OCI-LY1 (cell line): ENCODE measurements around the gene CELA2A.
"Not testable (repeated sequence)": the region's sequence is repeated elsewhere in the genome, so short reads cannot be mapped to it uniquely, and the experiment has no call there.

Source experiments
- H2AFZ ChIP-seq: fragments of 200-600 bp; sonication (generic), shearing (Covaris generic); 2 replicates; pipeline ENCODE4 v1.6.0; 2014; ENCODE audit warnings: antibody characterized with exemption, mild to moderate bottlenecking, low read length
- H3F3A ChIP-seq: fragments of 200-600 bp; sonication (generic), shearing (Covaris generic); 2 replicates; pipeline ENCODE4 v1.6.0; 2014; ENCODE audit warnings: mild to moderate bottlenecking, antibody characterized with exemption, low read length, moderate library complexity; ENCODE audit not compliant: insufficient read depth
- H3K27ac ChIP-seq: fragments of 200-600 bp; sonication (generic); 2 replicates; pipeline ENCODE4 v1.5.1; 2014; ENCODE audit warnings: low read length, mixed run types, mild to moderate bottlenecking, low read depth; ENCODE audit not compliant: poor library complexity, severe bottlenecking
- H3K27me3 ChIP-seq: fragments of 200-600 bp; sonication (generic); 2 replicates; pipeline ENCODE4 v1.6.0; 2014; ENCODE audit warnings: antibody characterized with exemption, mild to moderate bottlenecking, low read length, moderate library complexity; ENCODE audit not compliant: insufficient read depth
- H3K36me3 ChIP-seq: fragments of 200-600 bp; sonication (generic); 2 replicates; pipeline ENCODE4 v1.6.1; 2014; ENCODE audit warnings: mild to moderate bottlenecking, antibody characterized with exemption, low read length, moderate library complexity, mixed read lengths; ENCODE audit not compliant: insufficient read depth
- H3K4me1 ChIP-seq: fragments of 200-600 bp; sonication (generic); 2 replicates; pipeline ENCODE4 v1.5.1; 2014; ENCODE audit warnings: mild to moderate bottlenecking, low read length, moderate library complexity; ENCODE audit not compliant: insufficient read depth, severe bottlenecking
- H3K4me2 ChIP-seq: fragments of 200-600 bp; sonication (generic), shearing (Covaris generic); 2 replicates; pipeline ENCODE4 v1.6.1; 2014; ENCODE audit warnings: low read length
- H3K4me3 ChIP-seq: fragments of 200-600 bp; sonication (generic); 2 replicates; pipeline ENCODE4 v1.5.1; 2014; ENCODE audit warnings: low read length, low read depth, mild to moderate bottlenecking, mixed read lengths; ENCODE audit not compliant: poor library complexity, severe bottlenecking
- H3K79me2 ChIP-seq: fragments of 200-600 bp; shearing (Covaris generic); 2 replicates; pipeline ENCODE4 v1.6.1; 2016; ENCODE audit warnings: mixed run types, low read length, mixed read lengths; ENCODE audit not compliant: insufficient read depth
- H3K9ac ChIP-seq: fragments of 200-600 bp; sonication (generic), shearing (Covaris generic); 2 replicates; pipeline ENCODE4 v1.6.1; 2014; ENCODE audit warnings: mild to moderate bottlenecking, low read length, mixed read lengths
- H3K9me2 ChIP-seq: fragments of 200-600 bp; sonication (generic), shearing (Covaris generic); 2 replicates; pipeline ENCODE4 v1.6.1; 2014; ENCODE audit warnings: low read depth, mild to moderate bottlenecking, low read length, mixed read lengths
- H3K9me3 ChIP-seq: fragments of 200-600 bp; shearing (Covaris generic); 2 replicates; pipeline ENCODE4 v1.6.1; 2014; ENCODE audit warnings: low read length, mixed read lengths
- H4K20me1 ChIP-seq: fragments of 200-600 bp; sonication (generic), shearing (Covaris generic); 2 replicates; pipeline ENCODE4 v1.6.0; 2016; ENCODE audit warnings: mild to moderate bottlenecking, low read length; ENCODE audit not compliant: insufficient read depth
- CTCF ChIP-seq: fragments of 200-600 bp; sonication (generic), shearing (Covaris generic); IDR thresholded peaks from 2 replicates; pipeline ENCODE4 v1.5.1; 2017; ENCODE audit warnings: mild to moderate bottlenecking, antibody characterized with exemption, low read length, moderate library complexity, mixed read lengths
- EZH2 ChIP-seq: fragments of 200-600 bp; sonication (generic), shearing (Covaris generic); IDR thresholded peaks from 2 replicates; pipeline ENCODE4 v1.8.0; 2017; ENCODE audit warnings: borderline replicate concordance, mixed run types, mild to moderate bottlenecking, antibody characterized with exemption, low read length, moderate library complexity, mixed read lengths

CELA2A gene

GRCh38 chr1:15519625-15520024, 63.1 kb downstream of the CELA2A start:
- no peak for TF ChIP-seq EZH2
- TF ChIP-seq CTCF: no peak
- Histone ChIP-seq H3K9ac (no peak overlapping the region), H3K9me3 (no peaks in the 10 kb centered on the region), H3F3A (no peaks in the 10 kb centered on the region), H3K27me3 (no peaks in the 10 kb centered on the region), H3K79me2 (no peaks in the 10 kb centered on the region), H3K9me2 (no peaks in the 10 kb centered on the region), H2AFZ (no peak overlapping the region), H4K20me1 (no peaks in the 10 kb centered on the region), H3K4me2 (no peak overlapping the region), H3K4me1 (peaks cover 18% of the 10 kb centered on the region), H3K4me3 (no peak overlapping the region), H3K36me3 (peaks cover 7% of the 10 kb centered on the region; the same call in 1 of the 2 replicates), H3K27ac (no peak overlapping the region)

- not testable (repeated sequence) for H3K27ac ChIP-seq, H2AFZ ChIP-seq, H3K9ac ChIP-seq, H3K27me3 ChIP-seq, H3K79me2 ChIP-seq, H4K20me1 ChIP-seq, H3K36me3 ChIP-seq, H3K4me3 ChIP-seq, H3K9me3 ChIP-seq, H3K4me2 ChIP-seq, H3F3A ChIP-seq, H3K9me2 ChIP-seq
- H3K4me1 ChIP-seq: peaks cover 18% of the 10 kb centered on the region
Measured at GRCh38 chr1:15521206-15521906, 64.8 kb downstream of the CELA2A start.
